GM21390 (cell line): ENCODE data around the gene CDH13.

Experiments
- ATAC-seq: cut with Tn5 transposase; IDR thresholded peaks from one replicate; pipeline ENCODE4 v1.9.1; 2021; ENCODE audit not compliant: unreplicated experiment

The CDH13 gene

GRCh38 chr16:83137894-83138293, 511.1 kb downstream of the CDH13 start:
- ATAC-seq: no peak

- no peak for ATAC-seq
Measured at GRCh38 chr16:83138512-83138911, 511.7 kb downstream of the CDH13 start.

- ATAC-seq: no peak
Measured at GRCh38 chr16:83138976-83139690, 512.4 kb downstream of the CDH13 start.

GRCh38 chr16:83143788-83144187, 517.0 kb downstream of the CDH13 start:
- ATAC-seq: no peak

- no peak for ATAC-seq
Measured at GRCh38 chr16:83145297-83145696, 518.5 kb downstream of the CDH13 start.

GRCh38 chr16:83147244-83147643, 520.5 kb downstream of the CDH13 start:
- no peak for ATAC-seq

GRCh38 chr16:83158320-83158957, 531.7 kb downstream of the CDH13 start:
- no peak for ATAC-seq

- no peak for ATAC-seq
Measured at GRCh38 chr16:83159049-83159448, 532.3 kb downstream of the CDH13 start.

- no peak for ATAC-seq
Measured at GRCh38 chr16:83160287-83161020, 533.7 kb downstream of the CDH13 start.

- ATAC-seq: no peak
Measured at GRCh38 chr16:83162791-83163190, 536.0 kb downstream of the CDH13 start.

GRCh38 chr16:83164816-83165215, 538.0 kb downstream of the CDH13 start:
- no peak for ATAC-seq

GRCh38 chr16:83171396-83171795, 544.6 kb downstream of the CDH13 start:
- no peak for ATAC-seq

- ATAC-seq: no peak
Measured at GRCh38 chr16:83174671-83175070, 547.9 kb downstream of the CDH13 start.

GRCh38 chr16:83176802-83177201, 550.0 kb downstream of the CDH13 start:
- ATAC-seq: no peak

GRCh38 chr16:83185902-83186301, 559.1 kb downstream of the CDH13 start:
- ATAC-seq: no peak

- ATAC-seq: no peak
Measured at GRCh38 chr16:83187405-83187804, 560.6 kb downstream of the CDH13 start.

GRCh38 chr16:83196796-83197195, 570.0 kb downstream of the CDH13 start:
- no peak for ATAC-seq

- no peak for ATAC-seq
Measured at GRCh38 chr16:83197450-83197849, 570.7 kb downstream of the CDH13 start.

GRCh38 chr16:83198977-83199376, 572.2 kb downstream of the CDH13 start:
- no peak for ATAC-seq

- no peak for ATAC-seq
Measured at GRCh38 chr16:83200005-83200779, 573.4 kb downstream of the CDH13 start.

- ATAC-seq: no peak
Measured at GRCh38 chr16:83201748-83202147, 575.0 kb downstream of the CDH13 start.
